Liver (tissue), 3 donors: ENCODE data around the gene HLA-C.

Experiments
- GABPA ChIP-seq, 2 donors: IDR thresholded peaks in 1 of 2; conservative IDR thresholded peaks in 1 of 2; 2 replicates each; pipeline ENCODE4 v1.6.1; 2016; ENCODE audit warnings: antibody characterized with exemption in 2 of 2, mild to moderate bottlenecking in 1 of 2, moderate library complexity in 1 of 2
- HNF4G ChIP-seq: IDR thresholded peaks from 2 replicates; pipeline ENCODE4 v1.6.1; 2016; ENCODE audit warnings: antibody characterized with exemption
- JUND ChIP-seq, 2 donors: IDR thresholded peaks; 2 replicates each; pipeline ENCODE4 v1.6.1; 2016; ENCODE audit warnings: antibody characterized with exemption in 2 of 2
- RAD21 ChIP-seq, 2 donors: IDR thresholded peaks; 2 replicates each; pipeline ENCODE4 v1.6.1; 2016; ENCODE audit warnings: antibody characterized with exemption in 2 of 2, mild to moderate bottlenecking in 2 of 2
- SP1 ChIP-seq: IDR thresholded peaks from 2 replicates; pipeline ENCODE4 v1.6.1; 2018; ENCODE audit warnings: antibody characterized with exemption, mild to moderate bottlenecking
- TAF1 ChIP-seq: conservative IDR thresholded peaks from 2 replicates; pipeline ENCODE4 v1.6.1; 2016; ENCODE audit warnings: antibody characterized with exemption, mild to moderate bottlenecking
- YY1 ChIP-seq: IDR thresholded peaks from 2 replicates; pipeline ENCODE4 v1.6.1; 2016; ENCODE audit warnings: antibody characterized with exemption, mild to moderate bottlenecking
- TF ChIP-seq, protein P1 (sequence below): IDR thresholded peaks from 2 replicates; pipeline ENCODE4 v1.6.1; 2016; ENCODE audit warnings: antibody characterized with exemption
- TF ChIP-seq, protein P2 (sequence below): fragments of 150-350 bp; IDR thresholded peaks from 2 replicates; pipeline ENCODE4 v1.5.1; 2017; ENCODE audit warnings: improper control_type of control experiment, low read depth, low read length; ENCODE audit not compliant: missing input control
- TF ChIP-seq, protein P3 (sequence below): IDR thresholded peaks from 2 replicates; pipeline ENCODE4 v1.6.1; 2016; ENCODE audit warnings: antibody characterized with exemption
- TF ChIP-seq, protein P4 (sequence below): IDR thresholded peaks from 2 replicates; pipeline ENCODE4 v1.6.1; 2016; ENCODE audit warnings: antibody characterized with exemption, mild to moderate bottlenecking
- TF ChIP-seq, protein P5 (sequence below): IDR thresholded peaks from 2 replicates; pipeline ENCODE4 v1.6.1; 2016; ENCODE audit warnings: antibody characterized with exemption
- donor health status: healthy.
- donor health status: healthy.

DNA sequence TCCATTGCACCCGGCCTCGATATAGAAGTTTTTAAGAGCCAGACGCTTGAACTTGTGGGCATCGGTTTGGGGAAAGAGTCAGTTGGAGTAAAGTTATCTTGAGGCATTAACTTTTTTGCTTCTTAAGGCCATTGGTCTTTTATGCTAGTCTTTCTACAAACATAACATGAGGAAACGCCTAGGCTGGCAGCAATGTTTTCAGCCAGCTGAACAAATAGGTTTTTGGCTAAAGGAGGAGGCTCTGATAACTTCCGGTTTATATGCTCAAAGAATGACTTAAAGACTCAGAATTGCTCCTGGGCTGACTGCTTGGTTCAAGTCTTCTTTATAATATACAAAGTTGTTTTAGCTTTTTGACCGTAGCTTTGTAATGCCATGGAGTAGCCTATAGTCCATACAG lies 46.2 kb downstream of the HLA-C start:
- TF ChIP-seq JUND (IDR thresholded peaks at IDR 0.05) (no peak), HNF4G (no peak), TAF1 (no peak), GABPA (IDR thresholded peaks at IDR 0.05 in 1 of 2, conservative IDR thresholded peaks at IDR 0.05 in 1 of 2) (no peak), YY1 (no peak), SP1 (no peak), RAD21 (IDR thresholded peaks at IDR 0.05) (no peak)
- TF ChIP-seq, protein P1, sequence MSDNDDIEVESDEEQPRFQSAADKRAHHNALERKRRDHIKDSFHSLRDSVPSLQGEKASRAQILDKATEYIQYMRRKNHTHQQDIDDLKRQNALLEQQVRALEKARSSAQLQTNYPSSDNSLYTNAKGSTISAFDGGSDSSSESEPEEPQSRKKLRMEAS = no peak
- TF ChIP-seq, protein P2, sequence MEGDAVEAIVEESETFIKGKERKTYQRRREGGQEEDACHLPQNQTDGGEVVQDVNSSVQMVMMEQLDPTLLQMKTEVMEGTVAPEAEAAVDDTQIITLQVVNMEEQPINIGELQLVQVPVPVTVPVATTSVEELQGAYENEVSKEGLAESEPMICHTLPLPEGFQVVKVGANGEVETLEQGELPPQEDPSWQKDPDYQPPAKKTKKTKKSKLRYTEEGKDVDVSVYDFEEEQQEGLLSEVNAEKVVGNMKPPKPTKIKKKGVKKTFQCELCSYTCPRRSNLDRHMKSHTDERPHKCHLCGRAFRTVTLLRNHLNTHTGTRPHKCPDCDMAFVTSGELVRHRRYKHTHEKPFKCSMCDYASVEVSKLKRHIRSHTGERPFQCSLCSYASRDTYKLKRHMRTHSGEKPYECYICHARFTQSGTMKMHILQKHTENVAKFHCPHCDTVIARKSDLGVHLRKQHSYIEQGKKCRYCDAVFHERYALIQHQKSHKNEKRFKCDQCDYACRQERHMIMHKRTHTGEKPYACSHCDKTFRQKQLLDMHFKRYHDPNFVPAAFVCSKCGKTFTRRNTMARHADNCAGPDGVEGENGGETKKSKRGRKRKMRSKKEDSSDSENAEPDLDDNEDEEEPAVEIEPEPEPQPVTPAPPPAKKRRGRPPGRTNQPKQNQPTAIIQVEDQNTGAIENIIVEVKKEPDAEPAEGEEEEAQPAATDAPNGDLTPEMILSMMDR = no peak
- TF ChIP-seq, protein P3, sequence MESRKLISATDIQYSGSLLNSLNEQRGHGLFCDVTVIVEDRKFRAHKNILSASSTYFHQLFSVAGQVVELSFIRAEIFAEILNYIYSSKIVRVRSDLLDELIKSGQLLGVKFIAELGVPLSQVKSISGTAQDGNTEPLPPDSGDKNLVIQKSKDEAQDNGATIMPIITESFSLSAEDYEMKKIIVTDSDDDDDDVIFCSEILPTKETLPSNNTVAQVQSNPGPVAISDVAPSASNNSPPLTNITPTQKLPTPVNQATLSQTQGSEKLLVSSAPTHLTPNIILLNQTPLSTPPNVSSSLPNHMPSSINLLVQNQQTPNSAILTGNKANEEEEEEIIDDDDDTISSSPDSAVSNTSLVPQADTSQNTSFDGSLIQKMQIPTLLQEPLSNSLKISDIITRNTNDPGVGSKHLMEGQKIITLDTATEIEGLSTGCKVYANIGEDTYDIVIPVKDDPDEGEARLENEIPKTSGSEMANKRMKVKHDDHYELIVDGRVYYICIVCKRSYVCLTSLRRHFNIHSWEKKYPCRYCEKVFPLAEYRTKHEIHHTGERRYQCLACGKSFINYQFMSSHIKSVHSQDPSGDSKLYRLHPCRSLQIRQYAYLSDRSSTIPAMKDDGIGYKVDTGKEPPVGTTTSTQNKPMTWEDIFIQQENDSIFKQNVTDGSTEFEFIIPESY = no peak
- TF ChIP-seq, protein P4, sequence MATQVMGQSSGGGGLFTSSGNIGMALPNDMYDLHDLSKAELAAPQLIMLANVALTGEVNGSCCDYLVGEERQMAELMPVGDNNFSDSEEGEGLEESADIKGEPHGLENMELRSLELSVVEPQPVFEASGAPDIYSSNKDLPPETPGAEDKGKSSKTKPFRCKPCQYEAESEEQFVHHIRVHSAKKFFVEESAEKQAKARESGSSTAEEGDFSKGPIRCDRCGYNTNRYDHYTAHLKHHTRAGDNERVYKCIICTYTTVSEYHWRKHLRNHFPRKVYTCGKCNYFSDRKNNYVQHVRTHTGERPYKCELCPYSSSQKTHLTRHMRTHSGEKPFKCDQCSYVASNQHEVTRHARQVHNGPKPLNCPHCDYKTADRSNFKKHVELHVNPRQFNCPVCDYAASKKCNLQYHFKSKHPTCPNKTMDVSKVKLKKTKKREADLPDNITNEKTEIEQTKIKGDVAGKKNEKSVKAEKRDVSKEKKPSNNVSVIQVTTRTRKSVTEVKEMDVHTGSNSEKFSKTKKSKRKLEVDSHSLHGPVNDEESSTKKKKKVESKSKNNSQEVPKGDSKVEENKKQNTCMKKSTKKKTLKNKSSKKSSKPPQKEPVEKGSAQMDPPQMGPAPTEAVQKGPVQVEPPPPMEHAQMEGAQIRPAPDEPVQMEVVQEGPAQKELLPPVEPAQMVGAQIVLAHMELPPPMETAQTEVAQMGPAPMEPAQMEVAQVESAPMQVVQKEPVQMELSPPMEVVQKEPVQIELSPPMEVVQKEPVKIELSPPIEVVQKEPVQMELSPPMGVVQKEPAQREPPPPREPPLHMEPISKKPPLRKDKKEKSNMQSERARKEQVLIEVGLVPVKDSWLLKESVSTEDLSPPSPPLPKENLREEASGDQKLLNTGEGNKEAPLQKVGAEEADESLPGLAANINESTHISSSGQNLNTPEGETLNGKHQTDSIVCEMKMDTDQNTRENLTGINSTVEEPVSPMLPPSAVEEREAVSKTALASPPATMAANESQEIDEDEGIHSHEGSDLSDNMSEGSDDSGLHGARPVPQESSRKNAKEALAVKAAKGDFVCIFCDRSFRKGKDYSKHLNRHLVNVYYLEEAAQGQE = no peak
- TF ChIP-seq, protein P5, sequence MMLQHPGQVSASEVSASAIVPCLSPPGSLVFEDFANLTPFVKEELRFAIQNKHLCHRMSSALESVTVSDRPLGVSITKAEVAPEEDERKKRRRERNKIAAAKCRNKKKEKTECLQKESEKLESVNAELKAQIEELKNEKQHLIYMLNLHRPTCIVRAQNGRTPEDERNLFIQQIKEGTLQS = no peak
